Activated B cell treated with CpG ODN at 0.5 μM for 24 hours (primary cell): ENCODE results near the gene AJAP1. TPM values are rescaled to one million over a fixed set of nuclear protein-coding genes. Genes with fewer than 3 reads are reported as not detected.

Experiments used
- ATAC-seq: fragments of 200-7000 bp; cut with Tn5 transposase; one replicate; pipeline ENCODE4 v1.10.0; 2021; ENCODE audit warnings: low read depth, mild to moderate bottlenecking, moderate library complexity
- CTCF ChIA-PET: fragments of 350-600 bp; sonication (Branson Sonifier 250); formaldehyde crosslinking; loops from one replicate; lab custom pipeline; 2021; ENCODE audit warnings: antibody characterized with exemption; lab: Charles Lee
- POLR2A ChIA-PET: fragments of 350-600 bp; sonication (Branson Sonifier 250); formaldehyde crosslinking; loops from one replicate; lab custom pipeline; 2021; ENCODE audit warnings: antibody characterized with exemption; lab: Charles Lee
- DNase-seq: peaks from one replicate; pipeline ENCODE4 v3.0.0; 2022
- H3K27ac Mint-ChIP-seq: one replicate; pipeline ENCODE4 v1.8.0; 2020; ENCODE audit warnings: mixed read lengths
- H3K27me3 Mint-ChIP-seq: one replicate; pipeline ENCODE4 v1.8.0; 2021; ENCODE audit warnings: mixed read lengths
- H3K36me3 Mint-ChIP-seq: one replicate; pipeline ENCODE4 v1.8.0; 2021; ENCODE audit warnings: low read depth, mixed read lengths
- H3K4me1 Mint-ChIP-seq: one replicate; pipeline ENCODE4 v1.8.0; 2021; ENCODE audit warnings: mixed read lengths
- H3K4me3 Mint-ChIP-seq: one replicate; pipeline ENCODE4 v1.8.0; 2020; ENCODE audit warnings: mild to moderate bottlenecking, mixed read lengths
- H3K9me3 Mint-ChIP-seq: one replicate; pipeline ENCODE4 v1.8.0; 2020; ENCODE audit warnings: mixed read lengths
- intact Hi-C: fragments of 100-400 bp; cut with micrococcal nuclease; formaldehyde crosslinking; loops from one replicate; pipeline ENCODE4 v1.15.1; 2024
- total RNA-seq: library from RNA; stranded (reverse); gene quantifications from 2 replicates; pipeline ENCODE4 v1.2.3, GENCODE V29; 2022
- TF ChIP-seq, protein P1 (sequence below): fragments of 200-600 bp; IDR thresholded peaks from one replicate; pipeline ENCODE4 v1.8.0; 2022; ENCODE audit warnings: antibody characterized with exemption, mild to moderate bottlenecking

Gene AJAP1
- total RNA-seq, 1 donor from 2014 or later: not detected

DNA sequence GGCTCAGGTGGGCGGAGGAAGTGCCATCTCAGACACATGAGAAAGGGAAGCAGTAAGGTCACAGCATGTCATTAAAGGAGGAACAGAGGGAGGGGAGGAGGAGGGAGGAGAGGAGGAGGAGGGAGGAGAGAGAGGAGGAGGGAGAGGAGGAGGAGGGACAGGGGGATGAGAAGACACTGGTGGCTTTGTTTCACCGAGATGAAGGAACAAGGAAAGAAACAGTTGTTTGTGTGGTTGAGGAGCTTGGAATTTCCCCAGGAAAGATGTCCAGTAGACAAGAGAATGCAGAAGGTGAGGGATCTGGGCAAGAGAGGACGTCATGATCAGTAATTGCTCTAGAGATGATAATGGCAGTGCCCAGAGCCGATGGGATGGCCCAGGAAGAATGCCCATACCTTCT, 97.7 kb downstream of the AJAP1 start:
- ATAC-seq (no peak), DNase-seq (no peak)
- Mint-ChIP-seq H3K36me3 (no peaks in the 10 kb centered on the region), H3K27ac (no peak overlapping the region), H3K27me3 (no peaks in the 10 kb centered on the region), H3K9me3 (peaks cover 2% of the 10 kb centered on the region), H3K4me1 (no peaks in the 10 kb centered on the region), H3K4me3 (no peak overlapping the region)
- CTCF ChIA-PET: no interaction called here
- TF ChIP-seq, protein P1, sequence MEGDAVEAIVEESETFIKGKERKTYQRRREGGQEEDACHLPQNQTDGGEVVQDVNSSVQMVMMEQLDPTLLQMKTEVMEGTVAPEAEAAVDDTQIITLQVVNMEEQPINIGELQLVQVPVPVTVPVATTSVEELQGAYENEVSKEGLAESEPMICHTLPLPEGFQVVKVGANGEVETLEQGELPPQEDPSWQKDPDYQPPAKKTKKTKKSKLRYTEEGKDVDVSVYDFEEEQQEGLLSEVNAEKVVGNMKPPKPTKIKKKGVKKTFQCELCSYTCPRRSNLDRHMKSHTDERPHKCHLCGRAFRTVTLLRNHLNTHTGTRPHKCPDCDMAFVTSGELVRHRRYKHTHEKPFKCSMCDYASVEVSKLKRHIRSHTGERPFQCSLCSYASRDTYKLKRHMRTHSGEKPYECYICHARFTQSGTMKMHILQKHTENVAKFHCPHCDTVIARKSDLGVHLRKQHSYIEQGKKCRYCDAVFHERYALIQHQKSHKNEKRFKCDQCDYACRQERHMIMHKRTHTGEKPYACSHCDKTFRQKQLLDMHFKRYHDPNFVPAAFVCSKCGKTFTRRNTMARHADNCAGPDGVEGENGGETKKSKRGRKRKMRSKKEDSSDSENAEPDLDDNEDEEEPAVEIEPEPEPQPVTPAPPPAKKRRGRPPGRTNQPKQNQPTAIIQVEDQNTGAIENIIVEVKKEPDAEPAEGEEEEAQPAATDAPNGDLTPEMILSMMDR: no peak
- POLR2A ChIA-PET: no interaction called here
- intact Hi-C loops: no loop called here

DNA sequence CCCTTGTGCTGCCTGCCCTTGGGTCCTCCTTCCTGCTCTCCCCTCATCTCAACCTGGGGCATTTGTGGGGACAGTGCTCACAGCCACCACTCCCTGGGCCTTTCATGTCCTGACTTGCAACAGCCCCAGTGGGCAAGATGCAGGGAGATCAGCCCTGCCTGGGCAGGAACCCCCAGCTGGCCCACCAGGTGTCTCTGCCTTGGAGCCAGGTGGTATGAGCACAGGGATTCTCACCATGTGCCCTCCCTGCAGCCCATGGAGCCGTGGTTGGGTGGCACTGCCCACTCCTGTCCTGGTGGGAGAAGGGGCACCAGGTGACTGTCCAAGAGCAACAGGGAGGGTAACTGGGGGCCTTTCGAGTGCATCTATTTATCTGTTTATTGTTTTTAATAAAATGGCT, 100.4 kb downstream of the AJAP1 start:
- POLR2A ChIA-PET: no interaction called here
- H3K27ac Mint-ChIP-seq: no peak overlapping the region
- H3K9me3 Mint-ChIP-seq: peaks cover 12% of the 10 kb centered on the region
- intact Hi-C loops: no loop called here
- ATAC-seq: no peak
- DNase-seq: no peak
- no peak overlapping the region for H3K4me3 Mint-ChIP-seq
- no peaks in the 10 kb centered on the region for H3K27me3 Mint-ChIP-seq
- TF ChIP-seq, protein P1: no peak
- H3K36me3 Mint-ChIP-seq: no peaks in the 10 kb centered on the region
- H3K4me1 Mint-ChIP-seq: no peaks in the 10 kb centered on the region
- CTCF ChIA-PET: no interaction called here

DNA sequence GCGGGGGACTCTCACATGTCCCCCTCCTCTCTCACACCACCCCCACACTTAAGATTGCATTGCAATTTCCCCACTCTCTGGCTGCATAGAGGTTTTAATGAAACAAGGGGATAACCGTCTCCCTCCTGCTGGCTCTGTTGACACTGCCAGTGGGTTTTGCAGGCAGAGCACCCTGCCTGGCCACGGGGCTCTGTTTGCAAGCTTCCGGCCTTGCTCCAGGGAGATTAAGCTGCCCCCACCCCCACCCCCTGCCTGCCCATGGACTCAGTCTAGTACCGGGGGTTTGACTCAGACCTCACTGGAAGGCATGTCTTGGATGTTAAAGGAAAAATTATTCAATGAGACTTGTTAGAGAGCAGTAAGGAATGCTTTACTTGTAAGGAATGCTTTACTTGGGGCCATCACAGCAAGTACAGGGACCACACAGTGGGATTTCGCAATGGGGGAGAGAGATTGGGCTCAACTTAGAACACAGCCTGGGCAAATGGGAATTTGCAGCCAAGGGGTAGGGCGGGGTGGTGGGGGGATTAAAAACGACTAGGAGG, 101.0 kb downstream of the AJAP1 start:
- H3K4me1 Mint-ChIP-seq: no peaks in the 10 kb centered on the region
- TF ChIP-seq, protein P1: no peak
- ATAC-seq (no peak), DNase-seq (no peak)
- ChIA-PET POLR2A (no interaction called here), CTCF (no interaction called here)
- no peaks in the 10 kb centered on the region for H3K27me3 Mint-ChIP-seq
- H3K9me3 Mint-ChIP-seq: peaks cover 12% of the 10 kb centered on the region
- intact Hi-C loops: no loop called here
- H3K27ac Mint-ChIP-seq: no peak overlapping the region
- H3K36me3 Mint-ChIP-seq: no peaks in the 10 kb centered on the region
- no peak overlapping the region for H3K4me3 Mint-ChIP-seq

DNA sequence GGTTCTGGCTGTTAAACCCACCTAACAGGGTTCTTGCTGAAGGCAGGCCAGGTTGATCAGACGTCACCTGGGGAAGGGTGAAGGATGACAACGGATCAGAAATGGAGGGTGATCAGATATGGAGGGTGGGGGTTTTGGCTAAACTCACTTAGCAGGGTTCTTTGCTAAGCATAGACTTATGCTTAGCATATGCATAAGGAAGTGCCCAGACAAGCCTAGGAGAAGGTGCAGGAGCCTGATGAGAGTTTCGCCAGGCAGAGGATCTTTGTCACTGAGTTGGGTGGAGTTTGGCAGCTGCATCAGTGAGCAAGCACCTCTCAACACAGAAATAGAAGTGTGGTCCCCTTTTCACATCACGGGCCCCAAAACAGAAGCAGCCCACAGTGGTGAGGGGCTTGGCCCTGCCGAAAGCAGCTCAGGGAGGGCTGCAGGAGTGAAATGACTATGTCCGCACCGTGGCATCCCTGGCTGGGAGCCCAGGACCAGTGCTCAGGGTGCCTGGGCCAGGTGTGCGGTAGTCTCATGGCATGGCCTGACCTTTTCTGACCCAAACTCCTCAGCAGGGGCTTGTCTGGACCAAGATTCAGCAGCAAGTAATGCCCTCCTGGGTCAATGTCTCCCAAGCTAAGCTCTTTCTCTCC, 101.6 kb downstream of the AJAP1 start:
- DNase-seq: no peak
- Mint-ChIP-seq H3K9me3 (peaks cover 12% of the 10 kb centered on the region), H3K4me1 (no peaks in the 10 kb centered on the region), H3K27ac (no peak overlapping the region), H3K36me3 (no peaks in the 10 kb centered on the region), H3K4me3 (no peak overlapping the region), H3K27me3 (no peaks in the 10 kb centered on the region)
- ATAC-seq: no peak
- intact Hi-C loops: no loop called here
- TF ChIP-seq, protein P1: no peak
- CTCF ChIA-PET: no interaction called here
- POLR2A ChIA-PET: no interaction called here

DNA sequence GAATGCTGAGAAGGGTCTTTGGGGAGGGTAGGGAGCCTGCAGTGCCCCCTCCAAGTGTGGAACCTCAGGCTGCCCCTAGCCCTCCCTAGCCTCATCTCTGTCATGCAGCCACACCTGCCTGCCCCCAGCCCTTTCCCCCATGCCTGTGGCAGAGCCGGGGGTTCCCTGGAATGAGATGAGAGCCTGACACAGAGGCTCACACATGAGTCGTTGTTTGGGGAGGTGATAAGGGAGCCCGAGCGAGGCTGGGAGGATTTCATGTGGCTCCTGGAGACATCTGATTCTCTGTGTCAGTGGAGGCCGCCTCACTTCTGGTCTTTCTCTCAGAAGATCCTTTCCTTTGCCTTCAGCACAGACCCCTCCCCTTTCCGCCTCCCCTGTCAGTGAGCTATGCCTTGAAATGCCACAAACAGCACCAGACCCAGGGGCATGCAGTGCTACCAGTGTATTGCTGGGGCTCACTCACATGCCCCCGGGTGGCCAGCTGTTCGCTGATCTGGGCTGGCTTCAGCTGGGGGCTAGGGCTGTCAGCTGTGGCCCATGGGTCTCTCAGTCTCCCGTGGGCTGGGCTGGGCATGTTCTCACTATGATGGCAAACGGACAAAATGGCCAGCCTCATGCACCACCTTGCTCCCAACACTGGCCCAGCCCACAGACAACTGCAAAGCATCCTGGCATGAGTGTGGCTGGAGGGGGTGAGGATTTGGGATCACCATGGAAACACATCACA, 102.6 kb downstream of the AJAP1 start:
- CTCF ChIA-PET: no interaction called here
- H3K4me3 Mint-ChIP-seq: no peak overlapping the region

More for the DNA sequence above, 102.6 kb downstream of the AJAP1 start:
- intact Hi-C loops: no loop called here
- peaks cover 12% of the 10 kb centered on the region for H3K9me3 Mint-ChIP-seq
- no peaks in the 10 kb centered on the region for H3K27me3 Mint-ChIP-seq
- no peak overlapping the region for H3K27ac Mint-ChIP-seq
- TF ChIP-seq, protein P1: no peak
- ATAC-seq: no peak
- H3K36me3 Mint-ChIP-seq: no peaks in the 10 kb centered on the region
- DNase-seq: no peak
- no peaks in the 10 kb centered on the region for H3K4me1 Mint-ChIP-seq
- POLR2A ChIA-PET: no interaction called here
